Stomach smooth muscle (tissue), 2 donors: ENCODE measurements around the gene OR5D16.
"Not testable (repeated sequence)": the region's sequence is repeated elsewhere in the genome, so short reads cannot be mapped to it uniquely, and the experiment has no call there.

Experiments used
- H3K27ac ChIP-seq: one replicate; pipeline ENCODE4 v1.7.0; 2013; ENCODE audit warnings: mild to moderate bottlenecking, low read length, inconsistent platforms
- H3K27me3 ChIP-seq, 2 donors: one replicate each; pipeline ENCODE4 v1.7.0; 2013; ENCODE audit warnings: low read length in 2 of 2; ENCODE audit not compliant: insufficient read depth in 2 of 2, control insufficient read depth in 1 of 2
- H3K36me3 ChIP-seq, 2 donors: one replicate each; pipeline ENCODE4 v1.7.0; 2013; ENCODE audit warnings: low read length in 2 of 2; ENCODE audit not compliant: control insufficient read depth in 2 of 2, insufficient read depth in 2 of 2
- H3K4me1 ChIP-seq: one replicate; pipeline ENCODE4 v1.7.0; 2013; ENCODE audit warnings: low read length; ENCODE audit not compliant: control insufficient read depth, insufficient read depth
- H3K4me3 ChIP-seq, 2 donors: one replicate each; pipeline ENCODE4 v1.7.0; 2013; ENCODE audit warnings: low read length in 2 of 2
- H3K9ac ChIP-seq, 2 donors: one replicate each; pipeline ENCODE4 v1.7.0; 2013; ENCODE audit warnings: low read length in 2 of 2, mild to moderate bottlenecking in 1 of 2
- H3K9me3 ChIP-seq, 2 donors: one replicate each; pipeline ENCODE4 v1.7.0; 2013; ENCODE audit warnings: low read length in 2 of 2; ENCODE audit not compliant: control insufficient read depth in 2 of 2
- donor health status: healthy.
- donor health status: Pancreatic carcinoma.

OR5D16 gene

GRCh38 chr11:55854704-55855103 lies 16.2 kb downstream of the OR5D16 start:
- no peaks in the 10 kb centered on the region for H3K27me3 ChIP-seq
- no peaks in the 10 kb centered on the region for H3K36me3 ChIP-seq
- H3K9me3 ChIP-seq: no peaks in the 10 kb centered on the region
- no peaks in the 10 kb centered on the region for H3K4me1 ChIP-seq
- no peak overlapping the region for H3K9ac ChIP-seq
- H3K4me3 ChIP-seq: no peak overlapping the region
- no peak overlapping the region for H3K27ac ChIP-seq

GRCh38 chr11:55867354-55867753 lies 28.8 kb downstream of the OR5D16 start:
- H3K27me3 ChIP-seq, H3K4me1 ChIP-seq, H3K36me3 ChIP-seq, H3K27ac ChIP-seq, H3K9ac ChIP-seq, H3K9me3 ChIP-seq, H3K4me3 ChIP-seq: not testable (repeated sequence)

- not testable (repeated sequence) for H3K27ac ChIP-seq, H3K27me3 ChIP-seq, H3K9ac ChIP-seq, H3K4me3 ChIP-seq, H3K9me3 ChIP-seq, H3K4me1 ChIP-seq, H3K36me3 ChIP-seq
These were observed 34.2 kb downstream of the OR5D16 start for GRCh38 chr11:55872731-55873130.

- not testable (repeated sequence) for H3K27me3 ChIP-seq, H3K9ac ChIP-seq, H3K4me3 ChIP-seq, H3K36me3 ChIP-seq, H3K4me1 ChIP-seq, H3K9me3 ChIP-seq, H3K27ac ChIP-seq
These were observed 34.6 kb downstream of the OR5D16 start for GRCh38 chr11:55873146-55873545.

GRCh38 chr11:55882997-55883396 lies 44.4 kb downstream of the OR5D16 start, which contains the start of gene TRIM51:
TSS of gene TRIM51 (plus strand) at chr11:55883297. CDS start at chr11:55885429, 2,132 bp downstream.
- H3K27me3 ChIP-seq, H3K36me3 ChIP-seq, H3K4me3 ChIP-seq, H3K9me3 ChIP-seq, H3K4me1 ChIP-seq, H3K9ac ChIP-seq, H3K27ac ChIP-seq: not testable (repeated sequence)

GRCh38 chr11:55884995-55885394 lies 46.4 kb downstream of the OR5D16 start:
- not testable (repeated sequence) for H3K9me3 ChIP-seq, H3K36me3 ChIP-seq, H3K4me1 ChIP-seq, H3K27me3 ChIP-seq, H3K27ac ChIP-seq, H3K9ac ChIP-seq, H3K4me3 ChIP-seq

GRCh38 chr11:55885481-55885880 lies 46.9 kb downstream of the OR5D16 start:
- not testable (repeated sequence) for H3K4me1 ChIP-seq, H3K27ac ChIP-seq, H3K27me3 ChIP-seq, H3K36me3 ChIP-seq, H3K9ac ChIP-seq, H3K9me3 ChIP-seq, H3K4me3 ChIP-seq
